ENCODE results near the gene DSCAML1. TPM values are rescaled to one million over a fixed set of nuclear protein-coding genes. Genes with fewer than 3 reads are reported as not detected.

DSCAML1 gene
- total RNA-seq, 1 donor from 2014 or later = 1.3 TPM

GRCh38 chr11:117754030-117754429, 43.0 kb downstream of the DSCAML1 start:
- no peak overlapping the region for H3K27ac ChIP-seq
- no peaks in the 10 kb centered on the region for H3K9me3 ChIP-seq
- TF ChIP-seq CTCF (IDR thresholded peaks at IDR 0.05) = no peak
- H3K36me3 ChIP-seq = no peaks in the 10 kb centered on the region
- H3K4me1 ChIP-seq = no peaks in the 10 kb centered on the region
- intact Hi-C loops (cut with DNase I) = no loop called here
- H3K4me3 ChIP-seq = no peak overlapping the region
- DNase-seq (no peak), ATAC-seq (no peak)
- H3K27me3 ChIP-seq = no peaks in the 10 kb centered on the region

- H3K36me3 ChIP-seq = no peaks in the 10 kb centered on the region
- DNase-seq = no peak
- no peaks in the 10 kb centered on the region for H3K4me1 ChIP-seq
- H3K27me3 ChIP-seq = no peaks in the 10 kb centered on the region
- no peak for TF ChIP-seq CTCF (IDR thresholded peaks at IDR 0.05)
- intact Hi-C loops (cut with DNase I) = no loop called here
- no peaks in the 10 kb centered on the region for H3K9me3 ChIP-seq
- H3K4me3 ChIP-seq = no peak overlapping the region
- no peak for ATAC-seq
- no peak overlapping the region for H3K27ac ChIP-seq
Observed at GRCh38 chr11:117752721-117753237, 44.2 kb downstream of the DSCAML1 start.

GRCh38 chr11:117752071-117752470, 44.9 kb downstream of the DSCAML1 start:
- Histone ChIP-seq H3K36me3 (no peaks in the 10 kb centered on the region), H3K27ac (no peak overlapping the region), H3K4me1 (no peaks in the 10 kb centered on the region), H3K27me3 (no peaks in the 10 kb centered on the region), H3K9me3 (no peaks in the 10 kb centered on the region), H3K4me3 (no peak overlapping the region)
- no peak for TF ChIP-seq CTCF (IDR thresholded peaks at IDR 0.05)
- DNase-seq (no peak), ATAC-seq (no peak)
- intact Hi-C loops (cut with DNase I) = no loop called here

- Histone ChIP-seq H3K36me3 (no peaks in the 10 kb centered on the region), H3K27me3 (no peaks in the 10 kb centered on the region), H3K9me3 (no peaks in the 10 kb centered on the region), H3K27ac (no peak overlapping the region), H3K4me3 (no peak overlapping the region), H3K4me1 (no peaks in the 10 kb centered on the region)
- ATAC-seq (no peak), DNase-seq (no peak)
- TF ChIP-seq CTCF (IDR thresholded peaks at IDR 0.05) = no peak
- intact Hi-C loops (cut with DNase I) = no loop called here
Observed at GRCh38 chr11:117750916-117751662, 45.9 kb downstream of the DSCAML1 start.

- Histone ChIP-seq H3K27ac (no peak overlapping the region), H3K36me3 (no peaks in the 10 kb centered on the region), H3K4me1 (no peaks in the 10 kb centered on the region), H3K4me3 (no peak overlapping the region), H3K9me3 (no peaks in the 10 kb centered on the region), H3K27me3 (no peaks in the 10 kb centered on the region)
- DNase-seq = no peak
- ATAC-seq = no peak
- TF ChIP-seq CTCF (IDR thresholded peaks at IDR 0.05) = no peak
- intact Hi-C loops (cut with DNase I) = no loop called here
Observed at GRCh38 chr11:117750357-117750756, 46.7 kb downstream of the DSCAML1 start.
